Bronchial epithelial cell (primary cell): ENCODE results near the gene HDDC3. TPM values are rescaled to one million over a fixed set of nuclear protein-coding genes. Genes with fewer than 3 reads are reported as not detected.
"Not testable (repeated sequence)": the region's sequence is repeated elsewhere in the genome, so short reads cannot be mapped to it uniquely, and the experiment has no call there.

Source experiments
- DNase-seq: peaks from one replicate; pipeline ENCODE4 v3.0.0-alpha.2; 2010; ENCODE audit warnings: low read depth
- FAIRE-seq: peaks from 2 replicates; lab custom pipeline; 2011; peaks lifted over from hg19 to GRCh38; lab: Jason Lieb, UNC
- H3K27me3 ChIP-seq: 2 replicates; pipeline ENCODE4 v1.5.1; 2011; ENCODE audit warnings: low read length; ENCODE audit not compliant: control insufficient read depth, insufficient read depth
- H3K36me3 ChIP-seq: 2 replicates; pipeline ENCODE4 v1.5.1; 2011; ENCODE audit warnings: low read length; ENCODE audit not compliant: control insufficient read depth, insufficient read depth
- H3K4me3 ChIP-seq: 2 replicates; pipeline ENCODE4 v1.5.1; 2011; ENCODE audit warnings: mild to moderate bottlenecking, low read depth, low read length, control low read depth
- CTCF ChIP-seq: IDR thresholded peaks from 2 replicates; pipeline ENCODE4 v1.5.1; 2011; ENCODE audit warnings: mild to moderate bottlenecking, moderate library complexity, low read length, control low read depth, inconsistent platforms; ENCODE audit not compliant: insufficient read depth, severe bottlenecking
- total RNA-seq: library from RNA; depleted of rRNA; stranded (reverse); fragments of >200 nt; gene quantifications from 2 replicates; pipeline ENCODE4 v1.2.1, GENCODE V29; 2014

HDDC3 gene
- total RNA-seq, 1 donor from 2014 or later: 37.6 TPM

DNA sequence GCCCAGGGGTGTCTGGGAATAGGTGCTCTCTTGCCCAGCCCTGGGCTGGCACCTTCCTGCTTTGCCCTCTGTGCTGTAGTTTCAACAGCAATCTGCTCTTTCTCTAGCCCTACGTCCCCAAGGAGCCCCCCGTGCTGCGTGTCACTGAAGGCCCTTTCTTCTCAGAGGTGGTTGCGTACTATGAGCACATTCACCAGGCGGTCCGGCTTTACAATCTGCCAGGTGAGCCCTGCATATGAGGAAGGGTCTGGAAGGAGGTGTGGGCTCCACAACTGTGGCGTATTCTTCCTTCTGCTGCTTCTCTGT lies 19.6 kb downstream of the HDDC3 start:
- H3K27me3 ChIP-seq: no peaks in the 10 kb centered on the region
- FAIRE-seq (no peak), DNase-seq (no peak)
- TF ChIP-seq CTCF: no peak
- H3K4me3 ChIP-seq: no peak overlapping the region
- H3K36me3 ChIP-seq: peaks cover 26% of the 10 kb centered on the region

GRCh38 chr15:90911906-90912769 lies 20.2 kb downstream of the HDDC3 start:
- Histone ChIP-seq H3K27me3 (no peaks in the 10 kb centered on the region), H3K36me3 (peaks cover 29% of the 10 kb centered on the region), H3K4me3 (no peak overlapping the region)
- no peak for DNase-seq
- FAIRE-seq: no peak
- TF ChIP-seq CTCF: no peak

- Histone ChIP-seq H3K27me3 (no peaks in the 10 kb centered on the region), H3K4me3 (no peak overlapping the region), H3K36me3 (peaks cover 35% of the 10 kb centered on the region)
- DNase-seq (no peak), FAIRE-seq (peak; percentile 43)
- no peak for TF ChIP-seq CTCF
Measured at GRCh38 chr15:90911302-90911623, 21.1 kb downstream of the HDDC3 start.

- no peak overlapping the region for H3K4me3 ChIP-seq
- no peaks in the 10 kb centered on the region for H3K27me3 ChIP-seq
- DNase-seq (no peak), FAIRE-seq (no peak)
- TF ChIP-seq CTCF: no peak
- H3K36me3 ChIP-seq: peaks cover 32% of the 10 kb centered on the region
Measured at GRCh38 chr15:90910441-90911301, 21.7 kb downstream of the HDDC3 start.

DNA sequence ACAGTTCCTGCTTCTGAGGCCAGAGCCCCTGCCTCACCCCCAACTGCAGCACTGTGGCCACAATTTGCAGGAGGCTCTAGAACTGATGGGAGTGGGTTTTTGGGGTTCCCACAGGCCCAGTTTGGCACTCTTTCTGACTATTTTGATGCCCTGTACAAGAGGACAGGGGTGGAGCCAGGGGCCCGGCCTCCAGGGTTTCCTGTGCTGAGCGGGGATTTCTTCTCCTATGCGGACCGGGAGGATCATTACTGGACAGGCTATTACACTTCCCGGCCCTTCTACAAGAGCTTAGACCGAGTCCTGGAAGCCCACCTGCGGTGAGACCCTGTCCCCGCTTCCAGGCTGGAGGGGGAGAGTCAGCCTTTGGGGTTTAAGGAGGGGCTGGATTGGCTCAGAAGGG lies 22.4 kb downstream of the HDDC3 start:
- DNase-seq (no peak), FAIRE-seq (no peak)
- H3K4me3 ChIP-seq: no peak overlapping the region
- no peaks in the 10 kb centered on the region for H3K27me3 ChIP-seq
- peaks cover 34% of the 10 kb centered on the region for H3K36me3 ChIP-seq
- no peak for TF ChIP-seq CTCF

DNA sequence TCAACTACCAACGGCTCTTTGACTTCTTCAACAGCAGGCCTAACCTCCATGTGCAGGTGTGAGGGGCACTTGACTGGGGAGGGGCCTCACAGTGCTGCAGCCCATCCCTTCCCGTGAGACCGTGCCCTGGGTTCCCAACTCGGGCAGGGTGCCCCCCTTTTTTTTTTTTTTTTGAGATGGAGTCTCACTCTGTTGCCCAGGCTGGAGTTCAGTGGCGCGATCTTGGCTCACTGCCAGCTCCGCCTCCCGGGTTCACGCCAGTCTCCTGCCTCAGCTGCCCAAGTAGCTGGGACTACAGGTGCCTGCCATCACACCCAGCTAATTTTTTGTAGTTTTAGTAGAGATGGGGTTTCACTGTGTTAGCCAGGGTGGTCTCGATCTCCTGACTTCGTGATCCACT lies 22.9 kb downstream of the HDDC3 start:
- H3K4me3 ChIP-seq, FAIRE-seq, DNase-seq, H3K27me3 ChIP-seq: not testable (repeated sequence)
- H3K36me3 ChIP-seq: peaks cover 34% of the 10 kb centered on the region
